ENCODE results near the gene RPP30.

DNA sequence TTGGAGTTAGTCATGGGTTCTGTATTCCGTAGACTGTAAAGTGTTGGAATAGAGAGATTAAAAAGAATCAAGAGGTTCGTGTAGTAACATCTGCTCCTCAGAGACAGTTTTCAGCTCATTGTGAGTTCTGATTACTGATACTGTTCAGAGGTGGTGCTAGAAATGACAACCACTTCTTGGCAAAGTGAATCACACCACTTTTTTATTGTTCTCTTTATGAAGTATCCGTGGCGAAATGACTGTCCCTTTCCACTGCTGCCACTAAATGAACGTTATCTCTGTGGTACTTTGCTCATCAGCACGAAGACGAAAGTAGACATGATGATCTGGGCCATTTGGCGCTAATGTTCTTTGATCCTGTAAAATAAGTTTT is 860 bp downstream of the RPP30 start:
- no peak for TF ChIP-seq EZH2 (IDR thresholded peaks at IDR 0.05; ENCODE audit: low read depth)
- TF ChIP-seq, protein P1, sequence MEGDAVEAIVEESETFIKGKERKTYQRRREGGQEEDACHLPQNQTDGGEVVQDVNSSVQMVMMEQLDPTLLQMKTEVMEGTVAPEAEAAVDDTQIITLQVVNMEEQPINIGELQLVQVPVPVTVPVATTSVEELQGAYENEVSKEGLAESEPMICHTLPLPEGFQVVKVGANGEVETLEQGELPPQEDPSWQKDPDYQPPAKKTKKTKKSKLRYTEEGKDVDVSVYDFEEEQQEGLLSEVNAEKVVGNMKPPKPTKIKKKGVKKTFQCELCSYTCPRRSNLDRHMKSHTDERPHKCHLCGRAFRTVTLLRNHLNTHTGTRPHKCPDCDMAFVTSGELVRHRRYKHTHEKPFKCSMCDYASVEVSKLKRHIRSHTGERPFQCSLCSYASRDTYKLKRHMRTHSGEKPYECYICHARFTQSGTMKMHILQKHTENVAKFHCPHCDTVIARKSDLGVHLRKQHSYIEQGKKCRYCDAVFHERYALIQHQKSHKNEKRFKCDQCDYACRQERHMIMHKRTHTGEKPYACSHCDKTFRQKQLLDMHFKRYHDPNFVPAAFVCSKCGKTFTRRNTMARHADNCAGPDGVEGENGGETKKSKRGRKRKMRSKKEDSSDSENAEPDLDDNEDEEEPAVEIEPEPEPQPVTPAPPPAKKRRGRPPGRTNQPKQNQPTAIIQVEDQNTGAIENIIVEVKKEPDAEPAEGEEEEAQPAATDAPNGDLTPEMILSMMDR (conservative IDR thresholded peaks at IDR 0.05), result no peak

Data from PC-9 (cell line).